GM13976 (cell line): ENCODE data around the gene XRCC5.

ENCODE experiments used
- DNase-seq: peaks from one replicate; pipeline ENCODE4 v3.0.0; 2012; ENCODE audit warnings: low spot score
- CTCF ChIP-seq: IDR thresholded peaks from 2 replicates; pipeline ENCODE4 v1.5.1; 2012; ENCODE audit warnings: borderline replicate concordance, mild to moderate bottlenecking; ENCODE audit not compliant: insufficient read depth; ENCODE audit errors: extremely low read depth, missing control alignments, control extremely low read depth
- in situ Hi-C: fragments of 300-500 bp; cut with MboI; formaldehyde crosslinking; loops from one replicate; pipeline ENCODE4 v1.12.0; 2022; ENCODE audit warnings: low sequenced_read_pairs, mixed read lengths, inconsistent platforms; ENCODE audit not compliant: unreplicated experiment

XRCC5 gene

GRCh38 chr2:216107760-216108159, 1.4 kb upstream of the XRCC5 start:
- DNase-seq, result no peak
- in situ Hi-C loops, result no loop called here
- no peak for TF ChIP-seq CTCF

- in situ Hi-C loops, result no loop called here
- no peak for TF ChIP-seq CTCF
- DNase-seq, result no peak
Measured at GRCh38 chr2:216108310-216108966, 710 bp upstream of the XRCC5 start.

- in situ Hi-C loops, result no loop called here
- no peak for TF ChIP-seq CTCF
- DNase-seq, result no peak
Measured at GRCh38 chr2:216109962-216110614, 940 bp downstream of the XRCC5 start.

GRCh38 chr2:216110620-216111019, 1.5 kb downstream of the XRCC5 start:
- no peak for DNase-seq
- TF ChIP-seq CTCF, result no peak
- in situ Hi-C loops, result no loop called here

- in situ Hi-C loops, result no loop called here
- TF ChIP-seq CTCF, result no peak
- DNase-seq, result no peak
Measured at GRCh38 chr2:216111122-216111521, 2.0 kb downstream of the XRCC5 start.

- no peak for TF ChIP-seq CTCF
- no peak for DNase-seq
- in situ Hi-C loops, result no loop called here
Measured at GRCh38 chr2:216112926-216113325, 3.8 kb downstream of the XRCC5 start.
